LNCAP (cell line): ENCODE data around the gene ATP8B2.

ENCODE experiments used
- CTCF ChIP-seq: fragments of 450-650 bp; IDR thresholded peaks from 2 replicates; pipeline ENCODE4 v1.5.1; 2017; ENCODE audit warnings: mild to moderate bottlenecking

ATP8B2 gene

GRCh38 chr1:154361357-154361756 lies 36.0 kb downstream of the ATP8B2 start:
- TF ChIP-seq CTCF = no peak

DNA sequence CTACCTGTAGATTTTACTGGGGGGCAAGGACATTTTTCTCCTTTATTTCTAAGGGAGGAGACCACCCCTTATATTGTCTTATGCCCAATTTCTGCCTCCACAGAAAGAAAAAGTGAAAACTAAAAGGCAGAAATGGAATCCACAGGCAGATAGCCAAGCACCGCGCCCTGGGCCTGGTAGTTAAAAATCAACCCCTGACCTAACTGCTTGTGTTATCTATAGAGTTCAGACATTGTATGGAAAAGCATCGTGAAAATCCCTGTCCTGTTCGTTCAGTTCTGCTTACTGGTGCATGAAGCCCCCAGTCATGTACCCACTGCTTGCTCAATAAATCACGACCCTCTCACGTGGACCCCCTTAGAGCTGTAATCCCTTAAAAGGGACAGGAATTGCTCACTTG lies 46.1 kb downstream of the ATP8B2 start:
- no peak for TF ChIP-seq CTCF

GRCh38 chr1:154379301-154379700 lies 54.0 kb downstream of the ATP8B2 start:
- no peak for TF ChIP-seq CTCF

- no peak for TF ChIP-seq CTCF
These were observed 59.5 kb downstream of the ATP8B2 start for GRCh38 chr1:154384650-154385489.

GRCh38 chr1:154386643-154387352 lies 61.5 kb downstream of the ATP8B2 start:
- no peak for TF ChIP-seq CTCF

- TF ChIP-seq CTCF = no peak
These were observed 65.9 kb downstream of the ATP8B2 start for GRCh38 chr1:154391086-154391770.

GRCh38 chr1:154398141-154398540 lies 72.8 kb downstream of the ATP8B2 start:
- TF ChIP-seq CTCF = no peak
